Activated T-cell treated with anti-CD3 and anti-CD28 coated beads for 4 hours (primary cell): Measurements from ENCODE around the gene NEUROD4.

ENCODE experiments used
- DNase-seq: peaks from one replicate; pipeline ENCODE4 v3.0.0-alpha.2; 2020

NEUROD4 gene

GRCh38 chr12:55001198-55001868, 18.4 kb upstream of the NEUROD4 start:
- DNase-seq, result no peak

- no peak for DNase-seq
Measured at GRCh38 chr12:55002355-55002754, 17.4 kb upstream of the NEUROD4 start.

GRCh38 chr12:55008944-55009585, 10.7 kb upstream of the NEUROD4 start:
- no peak for DNase-seq

GRCh38 chr12:55017416-55017925, 2.3 kb upstream of the NEUROD4 start:
- no peak for DNase-seq

- DNase-seq, result no peak
Measured at GRCh38 chr12:55024575-55024974, 4.8 kb downstream of the NEUROD4 start.

- DNase-seq, result no peak
Measured at GRCh38 chr12:55025508-55025907, 5.7 kb downstream of the NEUROD4 start.

GRCh38 chr12:55034218-55034617, 14.4 kb downstream of the NEUROD4 start:
- DNase-seq, result no peak

- DNase-seq, result no peak
Measured at GRCh38 chr12:55036326-55037115, 16.7 kb downstream of the NEUROD4 start.

GRCh38 chr12:55037351-55037987, 17.7 kb downstream of the NEUROD4 start:
- DNase-seq, result no peak

GRCh38 chr12:55039395-55040354, 19.9 kb downstream of the NEUROD4 start:
- DNase-seq, result no peak

GRCh38 chr12:55041345-55042055, 21.7 kb downstream of the NEUROD4 start:
- DNase-seq, result no peak

GRCh38 chr12:55043542-55043941, 23.8 kb downstream of the NEUROD4 start:
- DNase-seq, result no peak

GRCh38 chr12:55044135-55044534, 24.4 kb downstream of the NEUROD4 start:
- no peak for DNase-seq

- no peak for DNase-seq
Measured at GRCh38 chr12:55049676-55050075, 29.9 kb downstream of the NEUROD4 start.

GRCh38 chr12:55051197-55051947, 31.6 kb downstream of the NEUROD4 start:
- no peak for DNase-seq

GRCh38 chr12:55057481-55057880, 37.7 kb downstream of the NEUROD4 start:
- no peak for DNase-seq

- no peak for DNase-seq
Measured at GRCh38 chr12:55058082-55058481, 38.3 kb downstream of the NEUROD4 start.

GRCh38 chr12:55058776-55059175, 39.0 kb downstream of the NEUROD4 start:
- no peak for DNase-seq

GRCh38 chr12:55060470-55060869, 40.7 kb downstream of the NEUROD4 start:
- no peak for DNase-seq

GRCh38 chr12:55061024-55061423, 41.2 kb downstream of the NEUROD4 start:
- no peak for DNase-seq

GRCh38 chr12:55063291-55063690, 43.5 kb downstream of the NEUROD4 start:
- DNase-seq, result no peak
